GM20000 (cell line): ENCODE results near the gene TAS2R43.
"Not testable (repeated sequence)": the region's sequence is repeated elsewhere in the genome, so short reads cannot be mapped to it uniquely, and the experiment has no call there.

Source experiments
- DNase-seq: peaks from one replicate; pipeline ENCODE4 v3.0.0; 2012; ENCODE audit warnings: low spot score
- CTCF ChIP-seq: IDR thresholded peaks from 2 replicates; pipeline ENCODE4 v1.5.1; 2012; ENCODE audit warnings: mild to moderate bottlenecking, control low read depth; ENCODE audit errors: extremely low read depth, missing control alignments

TAS2R43 gene

GRCh38 chr12:11059041-11059440 lies 33.1 kb downstream of the TAS2R43 start:
- DNase-seq, result no peak
- no peak for TF ChIP-seq CTCF

GRCh38 chr12:11055306-11055705 lies 36.8 kb downstream of the TAS2R43 start:
- DNase-seq, result no peak
- TF ChIP-seq CTCF, result no peak

GRCh38 chr12:11049806-11050531 lies 42.1 kb downstream of the TAS2R43 start:
- DNase-seq, result not testable (repeated sequence)

GRCh38 chr12:11041366-11041765 lies 50.7 kb downstream of the TAS2R43 start:
- not testable (repeated sequence) for DNase-seq
